Measurements from ENCODE around the gene ELF4. TPM values are rescaled to one million over a fixed set of nuclear protein-coding genes. Genes with fewer than 3 reads are reported as not detected.

ELF4 gene
- 16.9 and 19.4 TPM in 2 replicates for total RNA-seq

GRCh38 chrX:130110379-130111219 is at the start of gene ELF4:
TSS of gene ELF4 (minus strand) at chrX:130110497. CDS start at chrX:130081330, 29,167 bp downstream.

Other genes starting within 250 kb of the ELF4 start
- 16.7 and 24.5 TPM in 2 replicates for gene UTP14A, start 204.3 kb downstream of the ELF4 start, total RNA-seq
- gene BCORL1, start 127.9 kb downstream of the ELF4 start, total RNA-seq = 1.7 and 2.2 TPM in 2 replicates
- gene AIFM1, start 55.3 kb upstream of the ELF4 start, total RNA-seq = 17.9 and 25.9 TPM in 2 replicates
- not detected in 2 replicates for gene RAB33A, start 61.5 kb upstream of the ELF4 start, total RNA-seq
- gene ZNF280C, start 158.4 kb upstream of the ELF4 start, total RNA-seq = 2.2 and 3.7 TPM in 2 replicates
- gene SLC25A14, start 229.4 kb upstream of the ELF4 start, total RNA-seq = 7.3 and 19.2 TPM in 2 replicates